DMS53 treated with DMSO at 0.1 percent for 48 hours (cell line): ENCODE results near the gene TATDN2.
A peak's percentile ranks its signal among the peaks of the same experiment; 100 is the strongest.

ENCODE experiments used
- DNase-seq: peaks from one replicate; lab custom pipeline; 2025; ENCODE audit not compliant: unreplicated experiment; lab: John Stamatoyannopoulos, UW

The TATDN2 gene, protein sequence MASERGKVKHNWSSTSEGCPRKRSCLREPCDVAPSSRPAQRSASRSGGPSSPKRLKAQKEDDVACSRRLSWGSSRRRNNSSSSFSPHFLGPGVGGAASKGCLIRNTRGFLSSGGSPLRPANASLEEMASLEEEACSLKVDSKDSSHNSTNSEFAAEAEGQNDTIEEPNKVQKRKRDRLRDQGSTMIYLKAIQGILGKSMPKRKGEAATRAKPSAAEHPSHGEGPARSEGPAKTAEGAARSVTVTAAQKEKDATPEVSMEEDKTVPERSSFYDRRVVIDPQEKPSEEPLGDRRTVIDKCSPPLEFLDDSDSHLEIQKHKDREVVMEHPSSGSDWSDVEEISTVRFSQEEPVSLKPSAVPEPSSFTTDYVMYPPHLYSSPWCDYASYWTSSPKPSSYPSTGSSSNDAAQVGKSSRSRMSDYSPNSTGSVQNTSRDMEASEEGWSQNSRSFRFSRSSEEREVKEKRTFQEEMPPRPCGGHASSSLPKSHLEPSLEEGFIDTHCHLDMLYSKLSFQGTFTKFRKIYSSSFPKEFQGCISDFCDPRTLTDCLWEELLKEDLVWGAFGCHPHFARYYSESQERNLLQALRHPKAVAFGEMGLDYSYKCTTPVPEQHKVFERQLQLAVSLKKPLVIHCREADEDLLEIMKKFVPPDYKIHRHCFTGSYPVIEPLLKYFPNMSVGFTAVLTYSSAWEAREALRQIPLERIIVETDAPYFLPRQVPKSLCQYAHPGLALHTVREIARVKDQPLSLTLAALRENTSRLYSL

DNA sequence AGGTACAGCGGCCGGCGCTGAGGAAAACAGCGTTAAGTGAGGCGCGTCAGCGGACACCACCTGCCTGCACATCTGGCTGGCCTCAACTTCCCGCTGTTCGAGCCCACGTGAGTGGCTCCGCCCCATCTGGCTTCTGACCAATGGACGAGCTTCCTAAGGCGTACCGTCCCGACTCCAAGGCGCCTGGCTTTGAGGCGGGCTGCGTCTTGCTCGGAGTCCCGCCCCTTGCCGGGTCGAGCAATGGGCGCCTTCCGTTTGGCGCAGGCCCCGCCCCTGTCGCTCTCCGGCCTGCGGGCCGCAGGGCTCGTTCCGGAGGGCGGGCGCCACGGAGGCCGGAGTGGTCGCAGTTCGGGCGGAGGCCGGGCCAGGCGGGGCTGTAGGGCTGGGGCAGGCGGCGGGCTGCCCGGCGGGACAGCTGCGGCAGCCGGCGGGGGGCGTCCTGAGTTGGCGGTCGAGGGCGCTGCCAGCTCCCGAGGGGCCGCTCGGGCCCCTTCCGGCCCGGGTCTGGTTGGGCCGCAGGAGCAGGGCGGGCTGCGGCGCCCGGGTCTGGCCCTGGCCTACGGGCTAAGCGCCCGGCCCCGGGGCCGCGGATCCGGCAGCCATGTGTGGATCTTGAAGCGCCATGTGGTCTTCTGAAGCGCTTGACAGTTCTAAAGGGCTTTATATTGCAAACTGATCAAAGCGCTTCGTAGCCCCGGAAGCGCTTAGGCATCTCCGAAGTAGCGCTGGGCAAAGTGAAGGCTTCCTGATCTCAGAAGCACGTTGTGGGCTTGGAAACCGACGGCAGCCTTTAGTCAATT lies at the start of gene TATDN2:
TATDN2 (plus strand) TSS at position 276 of the 800 bp plus-strand sequence. CDS start 742 bp downstream, outside the sequence.
- DNase-seq = peak; percentile 64

- no peak for DNase-seq
These were observed 49.3 kb upstream of the TATDN2 start for GRCh38 chr3:10198761-10199649.

- DNase-seq = no peak
These were observed 43.3 kb upstream of the TATDN2 start for GRCh38 chr3:10204921-10205320.

GRCh38 chr3:10205451-10206165 lies 42.7 kb upstream of the TATDN2 start:
- no peak for DNase-seq

DNA sequence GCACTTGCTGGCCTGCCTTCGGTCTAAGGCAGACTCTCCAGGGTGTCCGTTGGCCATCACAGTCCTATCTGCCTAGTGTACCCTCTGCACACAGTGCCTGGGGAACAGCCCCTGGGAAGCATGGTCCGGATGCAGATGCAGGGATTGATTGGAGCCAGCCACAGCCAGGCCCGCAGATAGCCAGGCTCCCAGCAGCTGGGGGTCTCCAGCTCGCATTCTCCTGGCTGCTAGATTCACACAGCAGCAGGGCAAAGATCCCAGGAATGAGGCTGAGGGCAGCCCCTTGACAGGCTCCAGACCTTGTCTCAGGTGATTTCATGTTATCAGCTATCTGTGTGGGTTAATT lies 42.1 kb upstream of the TATDN2 start:
- DNase-seq = no peak

GRCh38 chr3:10213156-10213792 lies 35.0 kb upstream of the TATDN2 start:
- DNase-seq = no peak

DNA sequence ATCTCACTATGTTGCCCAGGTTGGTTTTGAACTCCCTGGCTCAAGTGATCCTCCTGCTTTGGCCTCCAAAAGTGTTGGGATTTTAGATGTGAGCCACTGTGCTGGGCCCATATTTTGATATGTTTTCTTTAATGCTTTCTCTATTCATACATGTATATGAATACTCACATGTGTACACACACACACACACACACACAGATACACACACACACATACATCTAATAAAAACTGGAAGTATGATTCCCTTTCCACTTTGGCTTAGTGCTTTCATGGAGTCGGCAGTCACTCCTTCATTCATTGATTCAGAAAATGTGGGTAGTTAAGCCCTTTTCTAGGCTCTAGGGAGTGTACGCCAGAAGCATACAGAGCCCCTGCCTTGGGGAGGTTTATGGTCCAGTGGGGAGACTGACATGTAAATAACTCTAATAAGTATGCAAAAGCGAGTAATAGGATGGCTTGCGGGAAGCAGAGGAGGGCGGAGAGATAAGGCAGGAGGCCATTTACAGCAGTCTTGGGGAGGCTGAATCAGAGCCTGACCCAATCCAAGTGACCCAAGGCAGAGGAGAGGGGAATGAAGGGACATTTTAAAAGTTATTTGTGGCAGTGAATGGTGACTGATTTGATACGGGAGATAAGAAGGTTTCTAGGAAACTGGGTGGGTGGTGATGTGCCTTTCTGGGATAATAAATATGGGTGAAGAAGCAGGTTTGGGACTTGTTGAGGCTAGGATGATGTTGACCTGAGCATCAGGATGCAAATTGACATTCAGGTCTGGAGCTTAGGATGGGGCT lies 32.5 kb upstream of the TATDN2 start:
- DNase-seq = no peak

DNA sequence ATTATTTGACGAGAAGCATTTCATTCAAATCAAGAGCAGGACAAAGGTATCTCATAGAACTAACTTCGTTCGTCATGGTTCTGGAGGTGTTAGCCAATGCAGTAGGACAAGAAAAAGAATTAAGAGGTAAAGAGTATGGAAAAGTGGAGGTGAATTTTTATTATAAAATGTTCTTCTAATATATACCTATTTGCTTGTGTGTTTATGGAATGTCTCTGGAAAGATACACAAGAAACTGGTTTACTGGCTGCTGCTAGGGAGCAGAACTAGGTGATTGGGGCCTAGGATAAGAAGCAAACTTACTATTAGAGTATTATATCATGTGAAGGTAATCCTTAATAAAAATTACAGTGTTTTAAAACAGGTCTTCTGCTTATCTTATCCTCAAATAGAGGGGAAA lies 30.9 kb upstream of the TATDN2 start:
- no peak for DNase-seq

DNA sequence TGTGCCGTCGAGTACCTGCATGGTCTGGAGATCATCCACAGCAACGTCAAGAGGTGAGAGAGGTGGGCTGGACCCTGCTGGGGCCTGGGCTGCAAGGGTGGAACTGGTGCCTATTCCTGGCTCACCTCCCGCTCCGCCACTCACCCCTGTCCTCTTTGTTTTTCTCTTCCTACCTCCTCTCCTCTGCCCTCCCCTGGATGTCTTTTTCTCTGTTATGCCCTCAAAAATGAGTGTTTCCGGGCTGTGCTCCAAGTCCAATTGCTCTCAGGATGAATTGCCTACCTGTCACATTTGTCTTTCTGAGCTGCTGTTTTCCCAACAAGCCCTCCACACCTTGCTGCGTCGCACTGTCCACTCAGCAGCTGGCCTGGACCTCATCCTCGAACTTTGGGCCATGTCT lies 28.5 kb upstream of the TATDN2 start:
- DNase-seq = no peak

DNA sequence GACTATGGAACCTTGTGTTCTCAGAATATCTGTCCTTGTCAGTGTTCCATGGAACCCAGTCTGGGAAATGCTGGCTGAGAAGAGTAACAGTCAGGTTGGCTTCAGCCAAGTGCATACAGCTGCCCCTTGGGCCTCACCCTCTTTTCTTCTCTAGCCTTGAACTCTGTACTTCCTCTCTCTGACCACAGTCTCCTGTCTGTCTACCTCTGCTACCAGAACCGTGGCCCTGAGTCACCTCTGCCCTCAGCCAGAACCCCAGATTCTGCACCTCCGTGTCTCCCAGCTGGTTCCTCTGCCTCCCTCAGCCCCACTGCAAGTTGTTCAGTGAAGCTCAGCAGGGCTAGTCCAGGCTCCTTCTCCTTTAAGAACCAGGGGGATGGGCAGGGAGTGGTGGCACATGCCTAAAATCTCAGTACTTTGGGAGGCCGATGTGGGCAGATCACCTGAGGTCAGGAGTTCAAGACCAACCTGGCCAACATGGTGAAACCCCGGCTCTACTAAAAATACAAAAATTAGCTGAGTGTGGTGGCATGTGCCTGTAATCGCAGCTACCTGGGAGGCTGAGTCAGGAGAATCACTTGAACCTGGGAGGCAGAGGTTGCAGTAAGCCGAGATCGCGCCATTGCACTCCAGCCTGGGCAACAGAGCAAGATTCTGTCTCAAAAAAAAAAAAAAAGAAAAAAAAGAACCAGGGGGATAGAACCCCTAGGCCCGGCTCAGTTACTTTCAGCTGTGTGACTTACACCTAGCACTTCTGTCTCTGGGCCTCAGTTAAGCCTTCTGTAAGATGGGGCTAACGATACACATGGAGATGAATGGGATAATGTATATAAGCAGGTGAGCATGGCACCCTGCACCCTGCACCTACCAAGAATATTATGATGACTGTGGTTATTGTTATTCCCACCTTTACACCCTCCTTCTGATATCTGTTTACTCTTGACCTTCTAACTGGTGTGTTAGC lies 24.3 kb upstream of the TATDN2 start:
- no peak for DNase-seq

- peak; percentile 55 for DNase-seq
These were observed 23.2 kb upstream of the TATDN2 start for GRCh38 chr3:10224794-10225665.

DNA sequence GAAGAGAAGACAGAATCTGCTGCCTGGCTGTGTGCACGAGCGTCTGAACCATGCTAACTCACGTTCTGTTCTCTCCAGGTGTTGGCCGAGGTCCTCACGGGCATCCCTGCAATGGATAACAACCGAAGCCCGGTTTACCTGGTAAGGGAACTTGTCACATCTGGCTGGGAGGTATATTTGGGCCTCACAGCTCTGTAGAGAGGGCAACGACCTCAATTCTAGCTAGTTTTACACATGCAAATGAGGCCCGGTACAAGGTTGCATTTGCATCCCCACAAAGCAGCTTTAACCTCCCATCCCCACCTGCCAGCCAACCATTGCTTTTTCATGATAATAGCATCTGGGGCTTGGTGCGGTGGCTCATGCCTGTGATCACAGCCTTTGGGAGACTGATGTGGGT lies 22.0 kb upstream of the TATDN2 start:
- no peak for DNase-seq

- DNase-seq = no peak
These were observed 19.9 kb upstream of the TATDN2 start for GRCh38 chr3:10228248-10228950.

DNA sequence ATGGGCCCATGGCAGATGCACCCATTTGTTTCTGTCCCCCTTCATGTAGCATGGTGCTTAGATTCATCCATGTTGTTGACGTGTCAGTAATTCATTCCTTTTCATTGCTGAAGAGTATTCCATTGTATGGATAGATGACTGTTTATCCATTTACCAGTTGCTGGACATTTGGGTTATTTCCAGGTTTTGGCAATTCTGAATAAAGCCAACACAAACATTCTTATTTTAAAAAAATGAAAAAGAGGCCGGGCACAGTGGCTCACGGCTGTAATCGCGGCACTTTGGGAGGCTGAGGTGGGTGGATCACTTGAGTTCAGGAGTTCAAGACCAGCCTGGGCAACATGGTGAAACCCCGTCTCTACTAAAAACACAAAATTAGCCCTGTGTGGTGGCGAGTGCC lies 18.7 kb upstream of the TATDN2 start:
- no peak for DNase-seq

GRCh38 chr3:10232137-10232536 lies 16.1 kb upstream of the TATDN2 start:
- DNase-seq = no peak

- no peak for DNase-seq
These were observed 14.3 kb upstream of the TATDN2 start for GRCh38 chr3:10233988-10234387.
